ENCODE measurements around the gene SHB.
"Not testable (repeated sequence)": the region's sequence is repeated elsewhere in the genome, so short reads cannot be mapped to it uniquely, and the experiment has no call there.

The SHB gene

DNA sequence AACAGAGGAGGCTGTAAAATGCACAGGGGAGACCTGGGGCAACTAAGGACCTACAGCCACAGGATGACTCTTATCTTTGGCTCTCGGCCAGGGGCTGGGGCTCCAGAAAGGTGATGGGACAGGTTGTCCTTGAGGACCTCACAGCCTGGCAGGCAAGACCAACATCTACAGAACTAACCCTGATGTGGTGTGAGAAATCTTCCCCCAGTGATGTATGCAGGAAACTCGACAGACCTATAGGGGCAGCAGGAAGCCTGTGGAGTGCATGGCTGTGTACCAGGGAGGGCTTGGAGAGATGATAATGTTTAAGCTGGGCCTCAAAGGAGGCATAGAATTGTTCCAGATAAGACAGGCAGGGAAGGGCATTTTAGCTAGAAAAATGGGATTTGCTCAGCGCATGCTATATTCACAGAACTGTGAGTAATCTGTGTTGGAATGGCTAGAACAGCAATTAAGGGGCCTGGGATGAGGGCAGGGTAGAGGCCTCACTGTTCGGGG lies 96.6 kb downstream of the SHB start:
- in situ Hi-C loops (cut with MboI; ENCODE audit: low sequenced_read_pairs): no loop called here

DNA sequence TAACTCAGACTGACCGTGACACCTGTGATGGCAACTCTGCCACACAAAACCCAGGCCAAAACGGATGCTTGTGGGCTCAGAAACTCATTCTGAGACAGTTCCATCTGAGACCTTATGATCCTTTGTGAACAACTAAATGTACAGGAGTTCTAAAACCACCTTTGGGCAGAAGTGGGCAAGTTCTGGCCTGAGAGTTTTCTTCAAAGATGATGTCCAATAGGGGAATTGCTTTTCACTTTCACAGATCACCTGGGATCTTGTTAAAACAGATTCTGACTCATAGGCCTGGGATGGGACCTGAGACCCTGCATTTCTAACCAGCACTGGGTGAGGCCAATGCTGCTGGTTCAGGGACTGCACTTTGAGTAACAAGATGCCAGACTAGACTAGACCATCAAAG lies 97.3 kb downstream of the SHB start:
- in situ Hi-C loops (cut with MboI; ENCODE audit: low sequenced_read_pairs): no loop called here

DNA sequence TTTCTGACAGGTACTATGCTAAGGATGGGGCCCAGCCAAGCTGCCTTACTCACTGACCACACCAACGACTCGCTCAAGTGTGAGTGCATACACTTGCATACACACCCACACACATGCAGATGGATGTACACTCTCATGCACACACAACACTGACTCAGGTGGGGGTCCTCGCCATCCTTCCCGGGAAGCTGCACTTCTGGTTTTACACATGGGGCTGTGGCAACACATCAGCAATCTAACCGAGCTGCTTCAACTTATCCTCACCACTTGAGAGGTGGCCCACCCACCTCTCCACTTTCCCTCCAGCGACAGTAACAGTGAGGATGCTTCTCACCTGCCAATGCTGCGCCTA lies 97.9 kb downstream of the SHB start:
- in situ Hi-C loops (cut with MboI; ENCODE audit: low sequenced_read_pairs): no loop called here

DNA sequence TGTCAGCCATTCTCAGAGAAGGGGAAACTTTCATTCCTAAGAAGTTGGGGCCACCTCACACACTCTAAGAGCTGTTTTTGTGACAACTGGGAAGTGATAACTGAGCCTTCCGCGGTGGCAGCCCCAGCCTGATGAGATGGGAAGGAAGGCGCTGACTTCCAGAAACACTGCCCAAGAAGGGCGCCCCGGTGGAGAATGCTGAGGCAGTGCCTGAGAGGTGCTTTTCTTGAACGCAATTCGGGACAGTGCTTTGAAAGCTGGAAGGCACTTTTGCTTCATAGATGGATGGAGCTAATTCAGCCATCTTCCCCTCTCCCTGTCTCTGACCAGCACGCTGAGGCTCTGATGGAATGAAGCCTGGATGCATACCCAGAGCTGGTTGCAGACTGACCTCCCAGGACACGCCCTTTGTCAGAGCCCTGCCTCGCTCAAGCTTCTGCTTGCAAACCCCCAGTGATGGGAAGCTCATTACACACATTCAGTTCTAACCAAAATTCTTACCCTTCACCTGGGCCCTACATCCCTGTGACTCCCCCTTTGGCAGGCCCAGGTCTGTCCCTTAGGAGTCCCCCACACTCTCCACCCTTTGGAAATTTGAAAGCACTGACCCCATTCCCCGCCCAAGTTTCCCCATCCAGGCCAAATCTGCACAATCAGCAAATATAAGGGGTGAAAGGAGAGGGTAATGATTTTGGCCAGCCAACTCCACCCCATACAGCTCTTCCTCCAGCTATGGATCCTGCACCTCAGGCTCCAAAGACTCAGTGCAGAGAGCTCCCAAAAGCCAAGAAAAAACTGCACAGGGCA lies 98.5 kb downstream of the SHB start:
- in situ Hi-C loops (cut with MboI; ENCODE audit: low sequenced_read_pairs): no loop called here

DNA sequence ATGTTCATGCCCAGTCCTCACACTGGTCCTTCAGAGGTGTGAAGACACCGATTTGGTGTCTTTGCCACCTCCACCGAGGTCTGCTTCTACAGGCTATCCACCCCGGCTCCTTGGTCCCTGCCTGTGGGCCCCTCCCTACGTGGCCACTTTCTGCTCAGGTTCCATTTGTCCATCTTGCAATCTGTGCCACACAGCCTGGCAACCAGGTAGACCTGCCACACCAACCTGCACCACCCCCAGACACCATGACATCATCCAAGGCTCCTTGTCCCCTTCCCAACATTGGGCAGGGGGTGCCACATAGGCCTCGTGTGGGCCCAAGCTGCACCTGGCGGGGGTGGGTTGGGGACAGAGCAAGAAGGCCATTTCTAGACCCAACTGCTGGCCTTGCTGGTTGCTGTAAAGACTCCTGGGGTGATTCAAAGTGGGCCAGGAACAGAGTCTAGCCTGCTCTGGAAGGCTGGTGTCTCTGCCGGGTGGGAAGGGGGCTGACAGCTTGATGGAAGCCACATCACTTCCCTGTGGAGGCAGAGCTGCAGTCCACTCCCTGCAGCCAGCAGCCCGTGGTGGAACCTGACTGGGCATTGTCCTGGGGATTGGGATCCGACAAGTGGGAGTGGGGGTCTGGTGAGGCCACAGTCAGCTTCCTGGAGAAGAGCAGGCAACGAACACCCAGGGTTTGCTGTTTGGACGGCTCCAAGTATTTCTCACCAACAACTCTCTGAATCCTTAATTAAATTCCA lies 99.3 kb downstream of the SHB start:
- in situ Hi-C loops (cut with MboI; ENCODE audit: low sequenced_read_pairs): no loop called here

DNA sequence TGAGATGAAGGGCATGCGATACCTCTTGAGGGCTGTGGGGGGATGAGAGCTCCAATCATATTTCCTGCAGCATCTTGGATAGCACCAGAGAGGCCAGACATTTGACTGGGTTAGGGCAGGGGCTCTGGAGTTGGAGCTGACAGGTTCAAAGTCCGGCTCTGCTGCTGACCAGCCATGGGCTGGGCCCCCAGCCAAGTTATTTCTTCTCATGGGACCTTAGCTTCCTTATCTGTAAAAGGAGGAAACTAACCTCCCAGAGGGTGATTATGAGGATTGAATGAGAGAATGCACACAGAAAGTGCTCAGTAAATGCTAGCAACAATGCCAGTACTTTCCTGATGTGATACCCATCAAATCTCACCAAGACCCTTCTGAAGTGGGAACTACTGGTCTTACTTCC lies 99.9 kb downstream of the SHB start:
- in situ Hi-C loops (cut with MboI; ENCODE audit: low sequenced_read_pairs): no loop called here

DNA sequence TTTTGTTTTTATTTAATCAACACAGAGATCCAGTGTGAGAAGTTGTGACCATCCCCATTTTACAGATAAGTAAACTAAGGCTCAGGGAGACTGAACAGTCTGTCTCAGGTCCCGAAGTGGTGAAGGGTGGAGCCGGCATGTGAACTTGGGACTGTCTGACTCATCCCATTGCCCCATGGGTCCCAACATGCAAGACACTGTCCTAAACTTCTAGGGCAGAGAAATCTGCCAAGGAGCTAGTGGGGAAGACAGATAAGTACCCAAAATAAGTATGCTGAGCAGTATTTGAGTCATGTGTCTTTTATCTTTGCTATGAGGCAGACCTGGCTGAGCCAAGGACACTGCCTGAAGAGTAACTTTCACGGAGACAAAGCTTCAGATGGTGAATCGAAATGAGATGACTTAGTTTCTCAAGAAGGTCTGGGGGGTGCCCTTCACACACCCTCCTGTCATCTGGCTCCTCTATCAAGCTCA lies 100.8 kb downstream of the SHB start:
- in situ Hi-C loops (cut with MboI; ENCODE audit: low sequenced_read_pairs): no loop called here

DNA sequence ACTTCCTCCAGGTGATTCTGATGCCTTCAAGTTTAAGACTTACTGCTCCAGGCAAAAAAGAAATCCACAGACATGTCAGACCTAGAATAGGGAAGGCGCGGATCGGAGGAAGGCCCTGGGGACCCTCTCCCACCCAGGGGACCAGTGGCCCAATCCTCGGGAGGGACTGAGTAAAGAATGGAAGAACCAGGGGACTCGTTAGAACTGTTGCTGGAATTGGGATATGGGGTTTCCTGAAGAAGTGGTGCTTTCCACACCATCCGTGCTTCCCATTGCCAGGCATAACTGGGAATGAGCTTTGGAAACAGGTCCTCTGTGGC lies 101.3 kb downstream of the SHB start:
- in situ Hi-C loops (cut with MboI; ENCODE audit: low sequenced_read_pairs): no loop called here

DNA sequence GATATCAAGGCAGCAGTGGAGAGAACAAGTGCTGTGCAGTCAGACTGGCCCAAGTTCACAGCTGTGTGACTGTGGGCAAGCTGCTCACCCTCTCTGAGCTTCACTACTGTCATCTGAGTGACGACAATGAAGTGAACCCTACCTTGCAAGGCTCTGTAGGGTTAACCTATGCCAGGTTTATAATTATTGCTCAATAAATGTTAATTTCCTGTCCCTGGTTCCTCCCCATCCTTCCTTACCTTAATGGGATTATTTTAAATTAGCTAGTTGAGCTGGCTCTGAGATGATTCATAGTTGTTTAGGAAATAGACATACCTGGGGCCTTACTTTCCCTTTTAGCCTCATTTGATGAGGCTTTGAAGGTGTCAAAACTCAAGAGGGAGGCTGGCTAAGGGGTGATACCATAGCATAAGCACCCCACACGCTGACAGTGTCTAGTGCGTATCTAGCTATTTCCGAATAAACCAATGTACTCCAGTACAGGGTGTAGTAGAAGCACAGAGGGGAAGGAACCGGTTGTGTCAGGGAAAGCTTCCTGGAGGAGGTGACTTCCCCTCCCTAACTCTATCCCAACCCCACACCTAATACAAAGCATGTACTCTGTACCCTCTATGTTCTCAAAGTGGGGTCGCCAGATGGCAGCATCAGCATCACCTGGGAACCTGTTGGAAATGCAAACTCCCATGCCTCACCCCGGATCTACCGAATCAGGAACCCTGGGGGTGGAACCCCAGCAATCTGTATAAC lies 101.8 kb downstream of the SHB start:
- in situ Hi-C loops (cut with MboI; ENCODE audit: low sequenced_read_pairs): no loop called here

DNA sequence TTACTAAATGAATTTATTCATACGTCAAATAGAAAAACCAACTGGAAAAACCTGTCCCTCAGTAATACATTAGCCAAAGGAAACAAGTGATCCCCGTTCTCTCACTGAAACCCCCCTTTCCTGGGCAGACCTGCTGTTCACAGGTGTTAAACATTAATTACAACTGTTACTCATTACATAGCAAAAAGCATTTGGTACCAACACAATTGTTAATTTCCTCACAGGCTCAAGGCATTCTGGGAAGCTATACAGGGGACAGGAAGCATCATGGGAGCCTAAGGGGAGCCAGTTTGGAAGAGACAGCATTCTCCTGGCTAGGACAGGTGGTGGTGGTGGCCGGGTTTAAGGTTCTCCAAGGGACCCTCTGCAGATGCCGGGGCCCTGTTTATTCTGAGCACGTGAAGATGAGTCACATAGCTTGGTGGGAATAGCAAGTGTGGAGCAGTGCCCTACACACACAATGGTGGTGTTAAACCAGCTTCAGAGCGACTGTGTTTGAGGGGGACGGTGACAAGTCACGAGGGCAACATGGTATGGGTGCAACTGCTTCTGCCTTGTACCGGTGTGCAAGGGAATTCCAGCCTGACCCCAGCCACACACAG lies 102.5 kb downstream of the SHB start:
- in situ Hi-C loops (cut with MboI; ENCODE audit: low sequenced_read_pairs): no loop called here

DNA sequence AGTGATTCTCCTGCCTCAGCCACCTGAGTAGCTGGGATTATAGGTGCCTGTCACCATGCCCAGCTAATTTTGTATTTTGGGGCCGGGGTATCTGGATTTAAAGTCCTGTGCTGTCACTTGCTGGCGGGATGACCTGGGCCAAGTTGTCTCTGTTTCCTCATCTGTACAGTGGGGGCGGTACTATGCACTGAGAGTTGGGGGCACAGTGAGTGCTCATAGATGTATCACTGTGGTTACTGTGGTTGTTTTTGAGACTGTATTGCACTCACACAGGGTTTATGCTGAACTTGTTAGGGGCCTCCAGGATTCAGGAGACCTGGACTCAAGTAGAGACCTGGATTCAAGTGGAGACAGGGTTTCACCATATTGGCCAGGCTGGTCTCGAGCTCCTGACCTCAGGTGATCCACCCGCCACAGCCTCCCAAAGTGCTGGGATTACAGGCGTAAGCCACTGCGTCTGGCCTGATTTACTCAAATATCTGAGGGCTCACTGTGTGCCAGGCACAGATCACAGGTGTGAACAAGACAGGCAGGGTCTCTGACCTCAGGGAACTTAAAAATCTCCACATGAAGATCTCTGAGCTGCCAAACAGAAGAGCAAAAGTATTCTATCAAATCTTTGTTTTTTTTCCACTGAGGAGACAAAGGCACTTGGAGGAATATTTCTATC lies 103.2 kb downstream of the SHB start:
- in situ Hi-C loops (cut with MboI; ENCODE audit: low sequenced_read_pairs): not testable (repeated sequence)

DNA sequence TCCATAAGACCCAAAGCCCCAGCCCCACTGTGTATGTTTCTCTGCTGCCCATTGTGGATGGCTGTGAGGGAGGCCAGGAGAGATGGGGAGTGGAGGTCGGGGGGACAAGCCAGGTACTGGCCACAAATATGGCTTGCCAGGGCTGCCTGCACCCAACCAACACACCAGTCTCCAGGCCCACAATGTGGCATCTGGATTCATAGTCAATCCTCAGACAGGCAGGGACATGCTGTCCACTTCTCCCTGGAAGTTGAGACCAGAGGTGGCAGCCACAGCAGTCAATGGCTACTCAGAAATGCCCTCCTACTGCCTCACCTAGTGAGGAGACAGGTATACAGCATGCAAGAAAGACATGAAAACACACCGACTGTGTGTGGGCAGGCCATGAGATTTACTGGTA lies 103.9 kb downstream of the SHB start:
- in situ Hi-C loops (cut with MboI; ENCODE audit: low sequenced_read_pairs): no loop called here

DNA sequence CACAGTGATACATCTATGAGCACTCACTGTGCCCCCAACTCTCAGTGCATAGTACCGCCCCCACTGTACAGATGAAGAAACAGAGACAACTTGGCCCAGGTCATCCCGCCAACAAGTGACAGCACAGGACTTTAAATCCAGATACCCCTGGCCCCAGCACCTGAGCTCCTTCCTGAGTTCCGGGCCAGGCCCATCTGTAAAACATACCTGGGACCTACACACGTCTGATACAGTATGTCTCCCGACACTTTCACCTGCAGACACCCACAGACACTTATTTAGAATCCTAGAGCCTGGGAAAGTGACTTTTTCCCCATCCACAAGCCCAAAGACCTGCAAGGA lies 104.3 kb downstream of the SHB start:
- in situ Hi-C loops (cut with MboI; ENCODE audit: low sequenced_read_pairs): no loop called here

DNA sequence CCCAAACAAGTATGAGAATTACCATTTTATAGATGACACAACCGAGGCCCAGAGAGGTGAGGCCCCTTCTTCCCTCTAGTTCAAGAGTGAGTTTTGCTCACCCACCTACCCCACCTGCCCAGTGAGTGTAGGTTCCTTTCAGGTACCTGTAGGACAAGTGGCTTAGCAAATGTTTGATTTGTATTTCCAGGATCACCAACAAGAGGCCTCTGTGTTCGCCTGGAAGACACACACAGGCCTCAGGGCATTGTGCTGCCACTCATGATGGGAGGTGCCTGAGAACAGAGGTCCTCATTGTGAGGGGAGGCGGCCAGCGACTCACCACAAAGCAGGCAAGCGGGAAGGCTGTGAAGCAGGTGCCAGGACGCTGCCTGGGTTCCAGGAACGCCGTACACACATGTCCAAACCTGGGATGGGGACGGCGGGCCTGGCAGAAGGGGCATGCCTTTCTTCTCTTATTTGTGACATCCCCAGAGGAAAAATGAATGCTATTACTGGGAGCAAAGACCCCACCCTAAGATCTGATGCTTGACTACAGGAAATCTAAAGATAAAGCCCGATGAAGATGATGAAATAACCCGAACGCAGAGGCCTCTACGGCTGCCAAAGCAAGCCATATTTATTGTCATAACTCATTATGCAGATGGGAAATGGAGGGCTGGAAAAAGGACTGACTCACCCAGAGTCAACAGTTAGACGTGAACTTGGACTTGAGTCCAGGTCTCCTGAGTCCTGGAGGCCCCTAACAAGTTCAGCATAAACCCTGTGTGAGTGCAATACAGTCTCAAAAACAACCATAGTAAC lies 104.9 kb downstream of the SHB start:
- in situ Hi-C loops (cut with MboI; ENCODE audit: low sequenced_read_pairs): no loop called here

DNA sequence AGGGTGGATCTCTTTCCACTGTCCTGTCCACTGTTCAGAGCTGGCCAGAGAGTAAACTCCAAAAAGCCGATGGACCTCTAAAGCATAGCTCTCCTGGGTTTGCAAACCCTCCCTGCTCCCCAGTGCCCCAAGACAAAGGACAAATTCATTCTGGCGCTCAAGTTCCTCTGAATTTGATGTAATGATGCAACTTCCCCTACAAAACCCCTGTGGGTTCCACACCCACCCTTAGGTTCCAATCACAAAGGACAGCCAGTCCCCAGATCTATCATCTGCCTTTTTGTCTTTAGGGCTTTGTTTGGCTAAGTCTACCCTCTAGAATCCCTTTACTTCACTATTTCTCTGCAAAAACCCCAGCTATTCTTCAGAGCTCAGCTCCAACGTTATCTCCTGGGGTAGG lies 107.7 kb downstream of the SHB start:
- in situ Hi-C loops (cut with MboI; ENCODE audit: low sequenced_read_pairs): no loop called here

DNA sequence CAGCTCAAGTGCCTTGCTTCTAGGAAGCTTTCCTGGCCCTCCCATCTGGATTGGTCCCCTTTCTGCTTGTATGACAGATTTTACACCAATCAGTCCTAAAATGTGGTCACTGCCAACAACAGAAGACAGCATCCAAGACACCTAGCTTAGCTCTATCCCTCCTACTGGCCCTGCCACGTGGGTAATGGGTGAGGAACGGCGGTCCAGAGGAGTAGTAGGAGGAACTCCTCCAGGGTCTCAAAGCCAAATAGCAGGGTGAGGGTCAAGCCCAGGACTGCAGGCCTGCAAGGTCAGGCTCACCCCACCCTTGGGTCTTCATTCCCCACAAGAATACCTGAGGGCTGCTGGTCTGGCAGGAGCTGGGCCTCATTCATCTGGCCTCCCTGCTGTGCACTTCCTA lies 108.4 kb downstream of the SHB start:
- in situ Hi-C loops (cut with MboI; ENCODE audit: low sequenced_read_pairs): no loop called here

DNA sequence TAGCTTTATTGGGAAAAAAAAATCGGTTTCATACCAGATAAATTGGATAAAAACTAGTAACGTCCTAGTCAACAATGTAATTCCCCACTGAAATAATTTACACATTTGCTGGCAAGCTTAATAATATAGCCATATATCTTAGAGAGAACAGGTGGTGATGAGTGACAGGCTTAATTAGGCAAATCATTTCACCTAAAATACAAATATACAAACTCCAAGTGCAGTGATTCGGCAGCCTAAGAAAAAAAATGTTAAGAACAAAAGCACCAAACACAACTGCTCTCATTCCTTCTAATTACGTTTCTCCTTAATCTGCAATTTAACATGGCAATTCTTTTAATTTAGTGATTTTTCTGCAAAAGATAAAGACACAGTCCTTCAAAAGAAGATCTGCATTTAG lies 109.1 kb downstream of the SHB start:
- in situ Hi-C loops (cut with MboI; ENCODE audit: low sequenced_read_pairs): no loop called here

DNA sequence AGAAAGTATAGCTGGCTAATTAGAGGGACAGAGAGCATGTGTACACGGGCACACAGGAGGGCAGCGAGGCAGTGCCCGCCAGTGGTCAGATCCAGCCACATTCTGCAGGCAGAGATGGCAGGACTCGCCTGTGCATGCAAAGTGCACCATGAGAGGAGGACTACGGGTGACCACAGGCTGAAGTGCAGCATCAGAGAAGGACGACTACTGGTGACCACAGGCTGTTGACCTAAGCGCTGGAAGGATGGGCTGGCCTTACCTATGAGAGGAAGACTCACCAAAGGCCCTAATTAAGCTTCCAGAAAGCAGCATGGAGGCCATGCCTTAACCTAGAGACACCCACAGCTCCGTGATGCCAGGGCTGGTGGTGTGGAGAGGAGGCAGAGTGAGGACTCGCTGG lies 110.9 kb downstream of the SHB start:
- in situ Hi-C loops (cut with MboI; ENCODE audit: low sequenced_read_pairs): no loop called here

DNA sequence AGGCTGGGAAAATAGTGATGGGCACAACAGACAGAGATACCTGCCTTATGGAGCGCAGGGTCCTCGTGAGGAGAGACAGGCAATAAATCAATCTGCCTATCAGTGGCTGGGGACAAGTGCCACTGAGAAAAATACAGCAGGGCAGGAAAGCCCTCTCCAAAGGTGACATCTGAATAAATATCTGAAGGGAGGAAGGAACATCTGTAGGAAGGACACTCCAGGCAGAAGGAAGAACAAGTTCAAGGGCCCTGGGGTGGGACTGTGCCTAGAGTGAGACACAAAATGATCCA lies 111.4 kb downstream of the SHB start:
- in situ Hi-C loops (cut with MboI; ENCODE audit: low sequenced_read_pairs): no loop called here

DNA sequence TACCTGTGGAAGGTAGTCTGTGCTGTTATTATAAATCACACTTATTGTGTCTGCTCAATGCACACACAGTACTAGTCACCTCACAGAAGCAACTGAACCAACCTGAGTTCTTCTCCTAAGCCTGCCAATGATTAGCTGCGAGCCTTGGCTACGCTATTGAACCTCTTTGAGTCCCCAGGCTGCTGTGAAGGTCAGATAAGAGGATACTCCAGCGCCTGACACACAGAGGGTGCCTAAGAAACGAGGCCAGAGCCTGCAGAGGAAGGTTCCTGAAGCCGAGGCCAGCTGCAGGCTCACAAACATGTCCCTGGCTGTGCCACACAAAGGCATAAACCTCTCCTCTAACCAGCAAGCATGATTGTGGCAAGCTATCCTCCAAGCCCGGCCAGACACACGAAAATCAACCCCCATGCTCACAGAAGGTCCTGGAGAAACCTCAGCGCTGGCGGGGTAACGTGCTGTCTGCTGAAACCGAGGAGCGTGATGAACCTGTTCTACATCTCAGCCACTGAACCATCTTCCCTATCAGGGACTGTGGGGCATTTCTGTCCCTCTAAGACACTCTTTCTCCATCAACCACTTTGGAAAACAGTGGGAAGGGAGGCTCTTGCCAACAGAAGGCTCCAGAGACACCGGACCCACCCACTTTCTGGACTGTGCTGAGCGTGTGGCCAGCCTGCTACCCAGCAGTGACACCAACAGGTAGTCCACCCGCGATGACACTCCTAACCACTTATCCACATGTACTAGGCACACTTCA lies 111.9 kb downstream of the SHB start:
- in situ Hi-C loops (cut with MboI; ENCODE audit: low sequenced_read_pairs): no loop called here
